Activated T-cell treated with anti-CD3 and anti-CD28 coated beads, Interleukin-2, amount 50 U/mL, for 48 hours (primary cell): ENCODE measurements around the gene PARP11.
A peak's percentile ranks its signal among the peaks of the same experiment; 100 is the strongest.

Experiments used
- DNase-seq, 2 experiments: peaks; one replicate each; pipeline ENCODE4 v3.0.0-alpha.2; 2020

Gene PARP11

GRCh38 chr12:3872800-3873636 lies at the start of gene PARP11:
Gene PARP11, minus strand, starts transcription at chr12:3873399. Its CDS starts 170 bp downstream, at chr12:3873229.
- peak; percentile 98 to 99 for DNase-seq

GRCh38 chr12:3922033-3922432 lies 48.8 kb upstream of the PARP11 start:
- DNase-seq: no peak

- DNase-seq: no peak
These were observed 48.3 kb upstream of the PARP11 start for GRCh38 chr12:3921526-3921925.

- no peak for DNase-seq
These were observed 47.9 kb upstream of the PARP11 start for GRCh38 chr12:3921151-3921471.

- DNase-seq: no peak
These were observed 47.4 kb upstream of the PARP11 start for GRCh38 chr12:3920351-3921150.

GRCh38 chr12:3913278-3913677 lies 40.1 kb upstream of the PARP11 start:
- peak in 1 of 2 experiments; percentile 39 for DNase-seq

GRCh38 chr12:3912863-3913262 lies 39.7 kb upstream of the PARP11 start:
- no peak for DNase-seq

GRCh38 chr12:3911409-3911808 lies 38.2 kb upstream of the PARP11 start:
- DNase-seq: no peak

- no peak for DNase-seq
These were observed 32.5 kb upstream of the PARP11 start for GRCh38 chr12:3905664-3906063.

GRCh38 chr12:3904999-3905398 lies 31.8 kb upstream of the PARP11 start:
- no peak for DNase-seq

- DNase-seq: no peak
These were observed 29.7 kb upstream of the PARP11 start for GRCh38 chr12:3902921-3903320.

GRCh38 chr12:3901116-3901515 lies 27.9 kb upstream of the PARP11 start:
- DNase-seq: no peak

GRCh38 chr12:3898756-3899155 lies 25.6 kb upstream of the PARP11 start:
- DNase-seq: no peak

- no peak for DNase-seq
These were observed 24.3 kb upstream of the PARP11 start for GRCh38 chr12:3897371-3897971.

GRCh38 chr12:3896801-3897351 lies 23.7 kb upstream of the PARP11 start:
- DNase-seq: no peak

- no peak for DNase-seq
These were observed 23.2 kb upstream of the PARP11 start for GRCh38 chr12:3896356-3896755.

- no peak for DNase-seq
These were observed 19.4 kb upstream of the PARP11 start for GRCh38 chr12:3892631-3893030.

- no peak for DNase-seq
These were observed 18.0 kb upstream of the PARP11 start for GRCh38 chr12:3891201-3891600.

GRCh38 chr12:3888659-3889058 lies 15.5 kb upstream of the PARP11 start:
- DNase-seq: no peak

GRCh38 chr12:3885277-3886094 lies 12.3 kb upstream of the PARP11 start:
- no peak for DNase-seq

GRCh38 chr12:3884671-3885070 lies 11.5 kb upstream of the PARP11 start:
- no peak for DNase-seq

- no peak for DNase-seq
These were observed 9.8 kb upstream of the PARP11 start for GRCh38 chr12:3882896-3883564.
